PC-3 (cell line): ENCODE results near the gene ZNF143. TPM values are rescaled to one million over a fixed set of nuclear protein-coding genes. Genes with fewer than 3 reads are reported as not detected.
"Not testable (repeated sequence)": the region's sequence is repeated elsewhere in the genome, so short reads cannot be mapped to it uniquely, and the experiment has no call there.

ENCODE experiments used
- ATAC-seq: fragments of 200-7000 bp; cut with Tn5 transposase; 2 replicates; pipeline ENCODE4 v1.9.1; 2020; ENCODE audit warnings: mild to moderate bottlenecking, moderate library complexity
- BruUV-seq: library from RNA; stranded (reverse); fragments of 400-500 nt; replicated peaks from 2 replicates; lab custom pipeline; 2021; lab: Mats Ljungman, UMichigan
- CTCF ChIA-PET: fragments of 300-600 bp; sonication (Branson Sonifier 250); formaldehyde crosslinking; loops from one replicate; lab custom pipeline; 2022; ENCODE audit warnings: antibody characterized with exemption; lab: Charles Lee
- POLR2A ChIA-PET: fragments of 300-600 bp; sonication (Branson Sonifier 250); formaldehyde crosslinking; loops from one replicate; lab custom pipeline; 2022; ENCODE audit warnings: antibody characterized with exemption; ENCODE audit not compliant: unreplicated experiment; lab: Charles Lee
- DNase-seq: peaks from one replicate; pipeline ENCODE4 v3.0.0-alpha.2; 2015
- H2AFZ ChIP-seq: fragments of 300-600 bp; sonication (generic); 2 replicates; pipeline ENCODE4 v1.6.0; 2016; ENCODE audit warnings: antibody characterized with exemption, low read length
- H3F3A ChIP-seq: fragments of 300-600 bp; sonication (generic); one replicate; pipeline ENCODE4 v1.6.0; 2017; ENCODE audit warnings: antibody characterized with exemption, low read length, control low read depth, mild to moderate bottlenecking; ENCODE audit not compliant: unreplicated experiment
- H3K27ac ChIP-seq: fragments of 300-600 bp; sonication (generic); 2 replicates; pipeline ENCODE4 v1.5.1; 2016; ENCODE audit warnings: mild to moderate bottlenecking, low read length
- H3K27me3 ChIP-seq: fragments of 300-600 bp; sonication (generic); 2 replicates; pipeline ENCODE4 v1.6.1; 2016; ENCODE audit warnings: low read length, mixed read lengths
- H3K36me3 ChIP-seq: fragments of 300-600 bp; sonication (generic); 2 replicates; pipeline ENCODE4 v1.6.1; 2016; ENCODE audit warnings: low read depth, mixed run types, low read length, mixed read lengths
- H3K4me1 ChIP-seq: fragments of 300-600 bp; sonication (generic); 2 replicates; pipeline ENCODE4 v1.5.1; 2016; ENCODE audit warnings: low read length; ENCODE audit not compliant: insufficient read depth
- H3K4me2 ChIP-seq: fragments of 300-600 bp; sonication (generic); 2 replicates; pipeline ENCODE4 v1.6.0; 2016; ENCODE audit warnings: low read length
- H3K4me3 ChIP-seq: fragments of 300-600 bp; sonication (generic); 2 replicates; pipeline ENCODE4 v1.5.1; 2016; ENCODE audit warnings: mild to moderate bottlenecking, low read length, mixed read lengths
- H3K79me2 ChIP-seq: fragments of 300-600 bp; sonication (generic); 2 replicates; pipeline ENCODE4 v1.6.1; 2017; ENCODE audit warnings: low read length, mixed read lengths
- H3K9ac ChIP-seq: fragments of 300-600 bp; sonication (generic); 2 replicates; pipeline ENCODE4 v1.6.0; 2016; ENCODE audit warnings: mild to moderate bottlenecking, low read length
- H3K9me2 ChIP-seq: fragments of 300-600 bp; sonication (generic); replicated peaks from 2 replicates; pipeline ENCODE4 v1.6.1; 2016; ENCODE audit warnings: mixed run types, low read length, mixed read lengths
- H3K9me3 ChIP-seq: fragments of 300-600 bp; sonication (generic); 2 replicates; pipeline ENCODE4 v1.6.1; 2016; ENCODE audit warnings: low read length, mixed read lengths
- H4K20me1 ChIP-seq: fragments of 300-600 bp; sonication (generic); 2 replicates; pipeline ENCODE4 v1.6.1; 2016; ENCODE audit warnings: low read length, mixed read lengths
- EZH2 ChIP-seq: fragments of 300-600 bp; sonication (generic); IDR thresholded peaks from one replicate; pipeline ENCODE4 v1.6.1; 2017; ENCODE audit warnings: antibody characterized with exemption, mild to moderate bottlenecking, low read length; ENCODE audit not compliant: unreplicated experiment
- EZH2phosphoT487 ChIP-seq: fragments of 300-600 bp; sonication (generic); IDR thresholded peaks from 2 replicates; pipeline ENCODE4 v1.6.1; 2018; ENCODE audit warnings: mild to moderate bottlenecking, antibody characterized with exemption, low read length, borderline replicate concordance
- intact Hi-C: fragments of 100-400 bp; cut with micrococcal nuclease; formaldehyde crosslinking; loops from 2 replicates; pipeline ENCODE4 v1.9.0; 2023
- total RNA-seq: library from RNA; depleted of rRNA; stranded (reverse); fragments of >200 nt; gene quantifications from 2 replicates; pipeline ENCODE4 v1.2.3, GENCODE V29; 2014
- TF ChIP-seq, protein P1 (sequence below): fragments of 300-600 bp; sonication (generic); conservative IDR thresholded peaks from 2 replicates; pipeline ENCODE4 v1.5.1; 2017; ENCODE audit warnings: antibody characterized with exemption, low read depth, mild to moderate bottlenecking, low read length

Gene ZNF143
- total RNA-seq, 1 experiment from 2014 or later, result 33.9 TPM

DNA sequence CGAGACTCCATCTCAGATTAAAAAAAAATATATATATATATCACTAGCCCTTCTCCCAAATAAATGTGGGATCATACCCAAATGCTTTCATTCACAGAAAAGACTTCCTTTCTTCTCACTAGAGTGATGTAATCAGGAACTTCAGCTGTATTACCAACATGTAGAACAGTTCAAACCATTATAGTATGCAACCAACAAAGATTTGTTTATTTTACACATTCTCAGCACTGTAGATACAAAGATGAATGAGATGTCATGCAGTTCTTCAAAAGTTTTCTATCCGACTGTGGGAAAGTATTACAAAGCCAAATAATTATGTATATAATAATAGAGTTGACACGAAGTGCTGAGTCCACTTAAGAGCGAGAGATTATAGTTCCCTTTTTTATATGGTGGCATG lies 22.2 kb upstream of the ZNF143 start:
- ChIA-PET POLR2A (no interaction called here), CTCF (no interaction called here)
- BruUV-seq, result no TSS peak
- no peaks in the 10 kb centered on the region for H3K9me2 ChIP-seq
- peaks cover 64% of the 10 kb centered on the region for H3K36me3 ChIP-seq
- H3K27ac ChIP-seq, result no peak overlapping the region
- H3F3A ChIP-seq, result no peaks in the 10 kb centered on the region
- ATAC-seq, result no peak
- H3K9ac ChIP-seq, result no peak overlapping the region
- H4K20me1 ChIP-seq, result no peaks in the 10 kb centered on the region
- H2AFZ ChIP-seq, result no peak overlapping the region
- no peaks in the 10 kb centered on the region for H3K4me1 ChIP-seq
- no peaks in the 10 kb centered on the region for H3K79me2 ChIP-seq
- intact Hi-C loops, result no loop called here
- TF ChIP-seq EZH2, result no peak
- no peak for TF ChIP-seq EZH2phosphoT487
- TF ChIP-seq, protein P1, sequence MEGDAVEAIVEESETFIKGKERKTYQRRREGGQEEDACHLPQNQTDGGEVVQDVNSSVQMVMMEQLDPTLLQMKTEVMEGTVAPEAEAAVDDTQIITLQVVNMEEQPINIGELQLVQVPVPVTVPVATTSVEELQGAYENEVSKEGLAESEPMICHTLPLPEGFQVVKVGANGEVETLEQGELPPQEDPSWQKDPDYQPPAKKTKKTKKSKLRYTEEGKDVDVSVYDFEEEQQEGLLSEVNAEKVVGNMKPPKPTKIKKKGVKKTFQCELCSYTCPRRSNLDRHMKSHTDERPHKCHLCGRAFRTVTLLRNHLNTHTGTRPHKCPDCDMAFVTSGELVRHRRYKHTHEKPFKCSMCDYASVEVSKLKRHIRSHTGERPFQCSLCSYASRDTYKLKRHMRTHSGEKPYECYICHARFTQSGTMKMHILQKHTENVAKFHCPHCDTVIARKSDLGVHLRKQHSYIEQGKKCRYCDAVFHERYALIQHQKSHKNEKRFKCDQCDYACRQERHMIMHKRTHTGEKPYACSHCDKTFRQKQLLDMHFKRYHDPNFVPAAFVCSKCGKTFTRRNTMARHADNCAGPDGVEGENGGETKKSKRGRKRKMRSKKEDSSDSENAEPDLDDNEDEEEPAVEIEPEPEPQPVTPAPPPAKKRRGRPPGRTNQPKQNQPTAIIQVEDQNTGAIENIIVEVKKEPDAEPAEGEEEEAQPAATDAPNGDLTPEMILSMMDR, result no peak
- no peaks in the 10 kb centered on the region for H3K9me3 ChIP-seq
- H3K4me3 ChIP-seq, result no peak overlapping the region
- no peak overlapping the region for H3K4me2 ChIP-seq
- no peaks in the 10 kb centered on the region for H3K27me3 ChIP-seq
- no peak for DNase-seq

DNA sequence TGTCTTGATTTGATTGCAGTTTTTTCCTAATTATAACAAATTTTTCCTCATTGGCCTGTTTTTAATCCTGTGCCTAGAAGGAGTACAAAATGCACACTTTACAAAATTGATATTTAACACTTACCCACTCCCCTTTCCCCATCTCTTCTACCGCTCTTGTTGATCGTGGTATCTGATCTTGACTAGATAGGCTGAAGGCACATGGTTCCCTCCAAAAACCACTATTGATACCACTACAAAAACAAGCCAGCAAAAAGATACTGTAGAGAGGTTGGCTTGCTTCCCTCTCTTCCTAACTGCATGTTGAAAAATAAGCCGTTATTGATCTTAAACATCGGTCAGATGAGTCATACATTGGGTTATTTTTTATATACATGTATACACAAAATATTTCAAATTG lies 14.6 kb upstream of the ZNF143 start:
- ATAC-seq (no peak), DNase-seq (no peak)
- no peaks in the 10 kb centered on the region for H3K79me2 ChIP-seq
- intact Hi-C loops, result no loop called here
- TF ChIP-seq EZH2, result no peak
- TF ChIP-seq EZH2phosphoT487, result no peak
- TF ChIP-seq, protein P1, result no peak
- H3K36me3 ChIP-seq, result peaks cover 56% of the 10 kb centered on the region
- H3K9me3 ChIP-seq, result no peaks in the 10 kb centered on the region
- no TSS peak for BruUV-seq
- CTCF ChIA-PET, result no interaction called here
- H3K4me3 ChIP-seq, result no peak overlapping the region
- H2AFZ ChIP-seq, result no peak overlapping the region
- POLR2A ChIA-PET, result no interaction called here
- H3K27ac ChIP-seq, result no peak overlapping the region
- no peaks in the 10 kb centered on the region for H3K27me3 ChIP-seq
- H3K9ac ChIP-seq, result no peak overlapping the region
- no peaks in the 10 kb centered on the region for H4K20me1 ChIP-seq
- H3K4me1 ChIP-seq, result no peaks in the 10 kb centered on the region
- no peaks in the 10 kb centered on the region for H3F3A ChIP-seq
- H3K9me2 ChIP-seq, result no peaks in the 10 kb centered on the region
- no peak overlapping the region for H3K4me2 ChIP-seq

DNA sequence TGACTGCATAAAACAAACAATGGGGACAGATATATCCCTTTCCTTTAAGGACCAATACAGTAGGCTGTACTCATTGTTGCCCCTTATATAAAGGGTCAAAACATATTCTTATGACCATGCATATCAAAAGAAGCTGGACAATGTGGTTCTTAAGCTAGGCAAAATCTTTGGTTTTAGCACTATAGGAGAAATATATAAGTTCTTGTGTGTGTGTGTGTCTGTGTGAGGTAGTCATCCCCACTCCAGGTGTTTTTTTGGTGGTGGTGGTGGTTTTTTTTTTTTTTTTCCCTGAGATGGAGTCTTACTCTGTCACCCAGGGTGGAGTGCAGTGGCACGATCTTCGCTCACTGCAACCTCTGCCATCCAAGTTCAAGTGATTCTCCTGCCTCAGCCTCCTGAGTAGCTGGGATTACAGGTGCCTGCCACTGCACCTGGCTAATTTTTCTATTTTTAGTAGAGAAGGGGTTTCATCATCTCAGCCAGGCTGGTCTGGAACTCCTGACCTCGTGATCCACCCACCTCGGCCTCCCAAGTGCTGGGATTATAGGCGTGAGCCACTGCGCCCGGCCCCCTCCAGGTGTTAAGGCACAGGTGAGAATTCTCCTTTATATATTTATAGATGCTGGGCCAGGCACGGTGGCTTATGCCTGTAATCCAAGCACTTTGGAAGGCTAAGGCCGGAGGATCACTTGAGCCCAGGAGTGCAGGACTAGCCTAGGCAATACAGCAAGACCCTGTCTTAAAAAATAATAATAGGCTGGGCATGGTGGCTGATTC lies 12.0 kb upstream of the ZNF143 start:
- no TSS peak for BruUV-seq
- Histone ChIP-seq H3K4me1 (no peaks in the 10 kb centered on the region), H3K9ac (no peak overlapping the region), H3K4me2 (no peak overlapping the region), H3K9me2 (no peaks in the 10 kb centered on the region), H3K27ac (no peak overlapping the region), H2AFZ (no peak overlapping the region), H3F3A (no peaks in the 10 kb centered on the region), H3K4me3 (no peak overlapping the region), H3K9me3 (no peaks in the 10 kb centered on the region), H3K36me3 (peaks cover 42% of the 10 kb centered on the region), H3K27me3 (no peaks in the 10 kb centered on the region), H3K79me2 (no peaks in the 10 kb centered on the region), H4K20me1 (no peaks in the 10 kb centered on the region)
- intact Hi-C loops, result no loop called here
- ChIA-PET POLR2A (no interaction called here), CTCF (no interaction called here)
- ATAC-seq (no peak), DNase-seq (no peak)
- TF ChIP-seq EZH2, result no peak
- no peak for TF ChIP-seq EZH2phosphoT487
- TF ChIP-seq, protein P1, result no peak

DNA sequence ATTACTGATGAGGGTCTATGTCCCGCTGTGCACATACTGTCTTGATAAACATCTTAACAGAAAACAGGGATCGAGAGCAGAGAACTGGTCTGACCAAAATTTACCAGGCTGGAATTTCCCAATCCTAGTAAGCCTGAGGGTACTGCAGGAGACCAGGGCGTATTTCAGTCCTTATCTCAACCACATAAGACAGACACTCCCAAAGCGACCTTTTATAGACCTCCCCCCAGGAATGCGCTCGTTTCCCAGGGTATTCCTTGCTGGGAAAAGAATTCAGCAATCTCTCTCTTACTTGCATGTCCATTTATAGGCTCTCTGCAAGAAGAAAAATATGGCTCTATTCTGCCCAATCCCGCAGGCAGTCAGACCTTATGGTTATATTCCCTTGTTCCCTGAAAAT lies 8.8 kb upstream of the ZNF143 start:
- H3K27ac ChIP-seq, POLR2A ChIA-PET, ATAC-seq, H3K27me3 ChIP-seq, H2AFZ ChIP-seq, H3K4me1 ChIP-seq, H3K4me2 ChIP-seq, BruUV-seq, H3K4me3 ChIP-seq, H4K20me1 ChIP-seq, H3K9me2 ChIP-seq, H3K9ac ChIP-seq, H3K9me3 ChIP-seq, H3F3A ChIP-seq, CTCF ChIA-PET, intact Hi-C loops, H3K79me2 ChIP-seq: not testable (repeated sequence)
- peaks cover 21% of the 10 kb centered on the region for H3K36me3 ChIP-seq
- DNase-seq, result peak; percentile 18
